Fibroblast of lung (primary cell): Measurements from ENCODE around the gene STOX2.

ENCODE experiments used
- EZH2 ChIP-seq: IDR thresholded peaks from 2 replicates; pipeline ENCODE4 v1.5.1; 2012; ENCODE audit warnings: low read length, control low read depth, mild to moderate bottlenecking; ENCODE audit errors: missing control alignments
- TF ChIP-seq, protein P1 (sequence below), 2 donors: IDR thresholded peaks in 1 of 2; conservative IDR thresholded peaks in 1 of 2; 1 replicate in 1 of 2; 2 replicates in 1 of 2; pipeline ENCODE4 v1.5.1; 2011 to 2012; ENCODE audit warnings: low read length in 2 of 2, control low read depth in 1 of 2, inconsistent platforms in 1 of 2, low read depth in 1 of 2, mild to moderate bottlenecking in 1 of 2

GRCh38 chr4:183960962-183961541, 55.9 kb downstream of the STOX2 start:
- TF ChIP-seq, protein P1, sequence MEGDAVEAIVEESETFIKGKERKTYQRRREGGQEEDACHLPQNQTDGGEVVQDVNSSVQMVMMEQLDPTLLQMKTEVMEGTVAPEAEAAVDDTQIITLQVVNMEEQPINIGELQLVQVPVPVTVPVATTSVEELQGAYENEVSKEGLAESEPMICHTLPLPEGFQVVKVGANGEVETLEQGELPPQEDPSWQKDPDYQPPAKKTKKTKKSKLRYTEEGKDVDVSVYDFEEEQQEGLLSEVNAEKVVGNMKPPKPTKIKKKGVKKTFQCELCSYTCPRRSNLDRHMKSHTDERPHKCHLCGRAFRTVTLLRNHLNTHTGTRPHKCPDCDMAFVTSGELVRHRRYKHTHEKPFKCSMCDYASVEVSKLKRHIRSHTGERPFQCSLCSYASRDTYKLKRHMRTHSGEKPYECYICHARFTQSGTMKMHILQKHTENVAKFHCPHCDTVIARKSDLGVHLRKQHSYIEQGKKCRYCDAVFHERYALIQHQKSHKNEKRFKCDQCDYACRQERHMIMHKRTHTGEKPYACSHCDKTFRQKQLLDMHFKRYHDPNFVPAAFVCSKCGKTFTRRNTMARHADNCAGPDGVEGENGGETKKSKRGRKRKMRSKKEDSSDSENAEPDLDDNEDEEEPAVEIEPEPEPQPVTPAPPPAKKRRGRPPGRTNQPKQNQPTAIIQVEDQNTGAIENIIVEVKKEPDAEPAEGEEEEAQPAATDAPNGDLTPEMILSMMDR (conservative IDR thresholded peaks at IDR 0.05 in 1 of 2, IDR thresholded peaks at IDR 0.05 in 1 of 2; ENCODE audit: low read depth in 1 of 2, low read length in 2 of 2): no peak
- TF ChIP-seq EZH2: no peak
